K562 (cell line): ENCODE measurements around the gene IL11. TPM values are rescaled to one million over a fixed set of nuclear protein-coding genes. Genes with fewer than 3 reads are reported as not detected.

Experiments
- CBFA2T3 ChIP-seq: fragments of 450-650 bp; IDR thresholded peaks from 2 replicates; pipeline ENCODE4 v1.6.1; 2017
- CREBBP ChIP-seq: IDR thresholded peaks from one replicate; pipeline ENCODE4 v1.6.1; 2012; ENCODE audit warnings: low read depth, mild to moderate bottlenecking, control low read depth, inconsistent platforms, low read length
- CTCF ChIP-seq, 3 experiments: IDR thresholded peaks in 2 of 3; conservative IDR thresholded peaks in 1 of 3; 2 replicates each; pipeline ENCODE4 v1.5.1; 2011 to 2012; ENCODE audit warnings: low read length in 3 of 3, mild to moderate bottlenecking in 3 of 3, control low read depth in 2 of 3, improper control_type of control experiment in 1 of 3, inconsistent platforms in 1 of 3, low read depth in 1 of 3, mixed read lengths in 1 of 3, moderate library complexity in 1 of 3; ENCODE audit not compliant: insufficient read depth in 2 of 3
- ELF1 ChIP-seq: fragments of 200-800 bp; sonication (Bioruptor generic); IDR thresholded peaks from 2 replicates; pipeline ENCODE4 v1.6.1; 2016; ENCODE audit warnings: missing genetic modification characterization, missing compliant biosample characterization
- FOXA3 ChIP-seq, 2 experiments: fragments of 450-650 bp in 1 of 2; sonication (generic) in 1 of 2; formaldehyde crosslinking; IDR thresholded peaks in 1 of 2; conservative IDR thresholded peaks in 1 of 2; 2 replicates each; pipeline versions ENCODE4 v1.4.0 to v1.8.0; 2020 to 2022; ENCODE audit warnings: mild to moderate bottlenecking in 2 of 2, missing genetic modification reagents in 1 of 2
- HDAC1 ChIP-seq, 2 experiments: fragments of 450-650 bp; IDR thresholded peaks; 2 replicates each; pipeline ENCODE4 v1.6.1; 2016 to 2017; ENCODE audit warnings: inconsistent platforms in 1 of 2, mild to moderate bottlenecking in 1 of 2, moderate library complexity in 1 of 2
- HLTF ChIP-seq: fragments of 450-650 bp; IDR thresholded peaks from 2 replicates; pipeline ENCODE4 v1.6.1; 2016
- JUN ChIP-seq, 2 experiments: sonication (generic) in 1 of 2; formaldehyde crosslinking in 1 of 2; IDR thresholded peaks; 2 replicates each; pipeline versions ENCODE4 v1.6.1 to v1.8.0; 2012 to 2022; ENCODE audit warnings: borderline replicate concordance in 2 of 2, mild to moderate bottlenecking in 2 of 2, improper control_type of control experiment in 1 of 2, low read depth in 1 of 2, low read length in 1 of 2, missing genetic modification reagents in 1 of 2
- LARP7 ChIP-seq: fragments of 450-650 bp; IDR thresholded peaks from 2 replicates; pipeline ENCODE4 v1.6.1; 2016
- OTX1 ChIP-seq: fragments of 450-650 bp; formaldehyde crosslinking; IDR thresholded peaks from 2 replicates; pipeline ENCODE4 v1.4.0; 2022; ENCODE audit warnings: mild to moderate bottlenecking
- PRDM10 ChIP-seq: fragments of 450-650 bp; IDR thresholded peaks from 2 replicates; pipeline ENCODE4 v1.6.1; 2018; ENCODE audit not compliant: partially characterized antibody
- RBM39 ChIP-seq: fragments of 200-400 bp; formaldehyde crosslinking; optimal IDR thresholded peaks from 2 replicates; pipeline ENCODE3; 2018; ENCODE audit warnings: low read depth, low read length
- RCOR1 ChIP-seq, 2 experiments: IDR thresholded peaks; 2 replicates each; pipeline ENCODE4 v1.6.1; 2012; ENCODE audit warnings: low read depth in 2 of 2, low read length in 2 of 2, borderline replicate concordance in 1 of 2, improper control_type of control experiment in 1 of 2
- RFX1 ChIP-seq: fragments of 450-650 bp; IDR thresholded peaks from 2 replicates; pipeline ENCODE4 v1.6.1; 2016; ENCODE audit warnings: mild to moderate bottlenecking, moderate library complexity
- RFX5 ChIP-seq: IDR thresholded peaks from 2 replicates; pipeline ENCODE4 v1.6.1; 2011; ENCODE audit warnings: low read depth, mild to moderate bottlenecking, improper control_type of control experiment, low read length
- SMC3 ChIP-seq: conservative IDR thresholded peaks from 2 replicates; pipeline ENCODE4 v1.6.1; 2011; ENCODE audit warnings: low read depth, low read length, improper control_type of control experiment; ENCODE audit not compliant: insufficient read depth
- TCF7L2 ChIP-seq: fragments of 150-350 bp; IDR thresholded peaks from 2 replicates; pipeline ENCODE4 v1.6.1; 2016; ENCODE audit warnings: low read depth, mild to moderate bottlenecking, low read length, moderate library complexity
- TSC22D4 ChIP-seq: fragments of 450-650 bp; IDR thresholded peaks from 2 replicates; pipeline ENCODE4 v1.6.1; 2016; ENCODE audit warnings: missing genetic modification characterization, missing biosample characterization, control low read depth
- ZBTB1 ChIP-seq: sonication (generic); formaldehyde crosslinking; IDR thresholded peaks from 2 replicates; pipeline ENCODE4 v1.8.1; 2023; ENCODE audit warnings: missing genetic modification reagents, low read depth, mild to moderate bottlenecking, borderline replicate concordance
- ZBTB7A ChIP-seq: IDR thresholded peaks from 2 replicates; pipeline ENCODE4 v1.6.1; 2011; ENCODE audit warnings: low read depth, mild to moderate bottlenecking, low read length, moderate library complexity, borderline replicate concordance; ENCODE audit not compliant: control insufficient read depth
- ZNF165 ChIP-seq: fragments of 250-450 bp; sonication (Bioruptor Pico); IDR thresholded peaks from 2 replicates; pipeline ENCODE4 v1.4.0; 2020; ENCODE audit warnings: borderline replicate concordance
- ZNF76 ChIP-seq: fragments of 250-450 bp; sonication (Bioruptor Pico); IDR thresholded peaks from 2 replicates; pipeline ENCODE4 v1.4.0; 2020; ENCODE audit warnings: mild to moderate bottlenecking, moderate library complexity, borderline replicate concordance
- polyA plus RNA-seq, 8 experiments: library from polyadenylated mRNA; depleted of rRNA in 4 of 8; stranded (reverse) in 5 of 8; unstranded in 3 of 8; fragments of >200 nt; fragmentation: Nextera tagmentation in 2 of 8; fragmentation: Illumina TruSeq in 1 of 8; extraction: Ambion mirVana in 2 of 8; extraction: Trizol in 1 of 8; gene quantifications; 2 replicates each; pipeline versions ENCODE4 v1.2.1 to v1.2.3, GENCODE V29; 2011 to 2014; ENCODE audit warnings: inconsistent platforms in 1 of 8, missing spikeins in 1 of 8
- total RNA-seq, 7 experiments: library from RNA; depleted of rRNA in 6 of 7; stranded (reverse); fragments of >200 nt in 6 of 7; fragmentation: Illumina TruSeq in 2 of 7; extraction: Trizol in 2 of 7; gene quantifications; 2 replicates each; pipeline versions ENCODE4 v1.2.1 to v1.2.3, GENCODE V29; 2011 to 2021; ENCODE audit warnings: low replicate concordance in 1 of 7

Gene IL11
- total and polyA plus RNA-seq, 9 of the 15 experiments (the other 6 are each of a cell fraction or from before 2014, with no cell fraction given) = 0.04 to 0.42 (median 0.06) TPM; not detected in 6

GRCh38 chr19:55340784-55341147 lies 29.5 kb downstream of the IL11 start (continued):
- TF ChIP-seq OTX1 (CRISPR knock-in tag) (0 out of 2 replicates have a peak, but pooled peaks have one; percentile 4), ZBTB7A (peak; percentile 85), CBFA2T3 (no peak), SMC3 (no peak), CREBBP (no peak), HLTF (0 out of 2 replicates have a peak, but pooled peaks have one; percentile 34), ELF1 (tag) (no peak), ZBTB1 (CRISPR knock-in tag) (0 out of 2 replicates have a peak, but pooled peaks have one; percentile 53), RCOR1 (IDR thresholded peaks at IDR 0.05; ENCODE audit: borderline replicate concordance in 1 of 2, low read depth in 2 of 2, low read length in 2 of 2) (no peak), LARP7 (0 out of 2 replicates have a peak, but pooled peaks have one; percentile 19), HDAC1 (IDR thresholded peaks at IDR 0.05) (peak in 1 of 2 experiments; percentile 18; a peak in 1 of 4 replicates), RFX5 (no peak), RBM39 (no peak), RFX1 (no peak), JUN (IDR thresholded peaks at IDR 0.05; ENCODE audit: borderline replicate concordance, low read depth, low read length) (no peak), JUN (CRISPR knock-in tag; IDR thresholded peaks at IDR 0.05; ENCODE audit: borderline replicate concordance) (no peak), TSC22D4 (no peak), TCF7L2 (no peak), FOXA3 (CRISPR knock-in tag; conservative IDR thresholded peaks at IDR 0.05 in 1 of 2, IDR thresholded peaks at IDR 0.05 in 1 of 2) (no peak), ZNF76 (no peak), PRDM10 (no peak), CTCF (IDR thresholded peaks at IDR 0.05 in 2 of 3, conservative IDR thresholded peaks at IDR 0.05 in 1 of 3; ENCODE audit: insufficient read depth in 2 of 3, low read depth in 1 of 3, low read length in 3 of 3) (peak in 2 of 3 experiments; percentile 37 to 52; a peak in 3 of 6 replicates), ZNF165 (no peak)
